Activated effector memory CD4-positive, alpha-beta T cell treated with Interleukin-2 at 50 U/mL for 16 hours (primary cell): Measurements from ENCODE around the gene SMPD2.
"Not testable (repeated sequence)": the region's sequence is repeated elsewhere in the genome, so short reads cannot be mapped to it uniquely, and the experiment has no call there.

Experiments
- DNase-seq: peaks from one replicate; pipeline ENCODE4 v3.0.0-alpha.2; 2020

SMPD2 gene

DNA sequence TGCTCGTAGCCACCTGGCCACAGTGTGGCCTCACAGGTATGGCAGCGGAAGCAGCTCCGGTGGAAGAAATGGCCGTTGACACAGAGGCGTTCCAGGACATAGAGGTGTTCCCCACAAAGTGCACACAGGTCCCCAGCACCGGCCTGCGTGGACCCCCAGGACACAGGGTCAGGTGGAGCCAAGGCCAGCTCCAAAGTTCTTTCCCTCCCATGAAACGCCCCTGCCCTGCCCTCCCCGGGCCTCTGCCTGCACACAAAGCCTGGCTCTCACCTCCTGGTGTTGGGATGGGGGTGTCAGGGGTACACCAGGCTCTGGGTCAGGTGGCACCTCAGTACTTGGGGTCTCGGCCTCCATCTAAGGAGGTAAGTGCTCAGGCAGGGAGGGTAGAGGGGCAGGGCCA lies 6.6 kb downstream of the SMPD2 start:
- DNase-seq, result no peak

DNA sequence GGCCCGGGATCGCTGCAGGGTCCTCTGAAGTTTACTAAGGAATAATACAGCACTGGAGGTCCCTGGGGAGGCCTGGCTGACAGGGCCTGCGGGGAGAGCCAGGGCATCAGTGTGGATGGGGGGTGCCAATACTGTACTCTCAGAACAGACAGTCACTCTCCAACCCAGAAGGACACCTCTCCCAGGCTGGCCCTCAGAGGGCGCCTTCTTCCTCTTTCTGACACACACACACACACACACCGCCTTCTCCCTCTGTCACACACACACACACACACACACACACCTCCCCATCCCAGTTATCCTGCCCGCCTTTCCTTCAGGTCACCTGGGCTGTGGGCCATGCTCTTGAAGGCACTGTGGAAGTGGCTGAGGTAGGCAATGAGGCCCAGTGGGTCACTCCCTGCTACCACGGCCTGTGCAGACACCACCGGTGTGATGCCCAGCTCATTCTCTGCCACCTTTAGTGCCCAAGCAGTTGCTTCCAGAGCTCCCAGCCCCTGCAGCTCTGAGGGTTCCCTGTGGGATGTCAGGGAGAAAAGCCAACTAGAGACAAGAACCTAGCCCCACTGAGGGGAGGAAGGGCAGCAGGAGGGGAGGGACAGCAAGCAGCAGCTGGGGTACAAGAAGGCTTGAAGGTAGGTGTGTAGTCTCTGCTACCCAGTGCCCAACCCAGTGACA lies 7.5 kb downstream of the SMPD2 start:
- no peak for DNase-seq

DNA sequence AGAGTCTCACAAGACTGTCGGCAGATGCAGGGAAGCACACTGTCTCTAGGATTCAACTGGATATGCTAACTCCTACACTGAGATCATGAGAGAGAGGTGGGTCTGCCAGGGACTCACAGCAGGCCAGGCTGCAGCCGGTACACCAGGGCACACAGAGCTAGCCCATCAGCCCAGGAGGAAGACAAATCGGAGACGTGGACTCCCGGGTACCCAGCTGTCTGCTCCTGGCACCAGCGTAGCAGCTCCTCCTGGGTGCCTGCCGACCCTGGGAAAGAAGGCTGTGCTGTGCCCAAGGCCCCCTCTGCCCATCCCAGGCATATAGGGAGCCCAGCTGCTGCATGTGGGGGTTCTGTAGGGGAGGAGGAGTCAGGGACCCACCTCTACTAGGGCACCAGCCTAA lies 8.1 kb downstream of the SMPD2 start:
- DNase-seq, result no peak

DNA sequence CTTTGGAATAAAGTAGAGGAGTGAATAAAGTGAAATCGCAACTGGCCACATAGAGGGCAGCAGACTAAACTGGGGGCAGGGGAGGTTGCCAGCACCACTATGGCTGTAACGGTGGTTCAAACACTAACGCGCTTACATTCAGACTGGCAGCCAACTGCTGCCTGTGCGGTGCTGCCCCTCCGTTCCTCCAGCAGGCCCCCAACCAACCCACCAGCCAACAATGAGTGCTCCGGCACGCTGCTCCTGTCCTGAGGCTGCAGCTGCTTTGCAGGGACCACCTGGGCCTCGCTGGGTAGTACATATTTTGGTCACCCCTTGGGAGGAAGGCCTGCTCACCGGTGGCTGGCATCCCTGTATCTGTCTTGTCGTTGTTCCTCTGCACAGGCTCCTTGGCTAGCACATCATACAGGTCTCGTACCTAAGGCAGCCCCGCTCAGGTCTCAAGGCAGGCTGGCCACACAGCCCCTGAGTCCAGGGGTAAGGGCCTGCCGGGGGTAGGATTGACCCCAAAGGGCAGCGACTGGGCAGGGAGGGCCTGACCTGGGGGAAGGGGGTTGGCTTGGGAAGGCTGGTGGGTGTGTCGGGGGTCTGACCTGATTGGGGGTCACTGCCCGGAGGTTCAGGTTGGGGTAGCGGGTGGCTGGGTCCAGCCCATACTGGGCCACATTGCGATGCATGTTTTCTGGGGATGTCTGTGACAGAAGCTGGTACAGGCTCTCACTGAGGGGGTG lies 8.7 kb downstream of the SMPD2 start:
- DNase-seq, result no peak

DNA sequence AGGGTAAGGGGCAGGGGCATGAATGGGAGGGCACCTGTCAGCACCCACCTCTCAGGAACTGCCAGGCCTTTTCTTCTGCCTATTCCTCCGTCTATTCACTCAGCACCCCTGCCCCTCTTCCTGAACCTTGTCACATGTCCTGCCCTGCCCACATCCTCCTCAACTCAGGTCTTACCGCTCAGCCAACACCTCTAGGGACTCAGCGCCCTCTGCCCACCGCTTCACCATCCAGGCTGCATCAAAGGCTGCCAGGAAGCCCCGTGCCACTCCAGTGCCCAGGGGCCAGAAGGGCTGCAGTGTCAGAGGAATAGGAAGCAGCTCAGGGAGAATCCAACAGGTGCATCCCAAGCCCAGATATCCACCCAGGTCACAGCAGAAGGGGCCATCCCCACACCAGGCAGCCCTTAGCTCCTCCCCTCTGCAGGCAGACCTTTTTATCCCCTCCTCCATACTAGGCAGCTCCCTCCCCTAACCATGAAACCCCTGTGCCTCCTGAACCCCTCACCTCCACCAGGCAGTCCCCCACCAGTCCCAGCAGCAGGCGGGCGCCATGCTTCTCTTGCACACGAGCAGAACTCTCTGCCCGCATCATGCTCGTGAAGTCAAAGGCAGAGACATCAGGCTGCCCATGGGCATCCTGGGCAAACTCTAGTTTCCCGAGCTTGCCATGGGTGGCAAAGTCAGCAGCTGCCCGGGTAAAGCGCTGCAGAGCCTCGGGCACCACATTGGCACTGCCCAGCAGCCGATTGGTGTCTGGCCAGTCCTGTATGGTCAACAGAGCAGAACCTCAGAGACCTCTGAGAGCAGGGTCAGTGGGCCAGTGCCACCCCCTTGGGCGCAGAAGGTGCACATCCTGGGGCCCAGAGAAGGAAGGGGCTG lies 9.5 kb downstream of the SMPD2 start:
- DNase-seq, result peak; percentile 29

DNA sequence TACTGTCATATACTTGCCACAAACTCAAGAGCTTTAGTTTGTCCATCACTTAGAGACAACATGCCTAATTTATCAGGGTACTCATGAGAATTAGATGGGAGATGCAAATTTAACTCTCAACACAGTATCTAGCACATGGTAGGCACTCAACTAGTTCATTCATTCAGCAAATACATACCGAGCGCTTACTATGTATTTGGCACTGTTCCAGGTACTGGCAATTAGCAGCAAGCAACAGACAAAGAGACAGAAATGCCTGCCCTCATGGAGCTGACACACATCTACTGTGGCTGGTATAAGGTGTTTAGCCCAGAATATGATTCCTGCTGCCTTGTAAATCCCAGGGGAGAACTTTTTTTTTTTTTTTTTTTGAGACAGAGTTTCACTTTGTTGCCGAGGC lies 10.3 kb downstream of the SMPD2 start:
- no peak for DNase-seq

DNA sequence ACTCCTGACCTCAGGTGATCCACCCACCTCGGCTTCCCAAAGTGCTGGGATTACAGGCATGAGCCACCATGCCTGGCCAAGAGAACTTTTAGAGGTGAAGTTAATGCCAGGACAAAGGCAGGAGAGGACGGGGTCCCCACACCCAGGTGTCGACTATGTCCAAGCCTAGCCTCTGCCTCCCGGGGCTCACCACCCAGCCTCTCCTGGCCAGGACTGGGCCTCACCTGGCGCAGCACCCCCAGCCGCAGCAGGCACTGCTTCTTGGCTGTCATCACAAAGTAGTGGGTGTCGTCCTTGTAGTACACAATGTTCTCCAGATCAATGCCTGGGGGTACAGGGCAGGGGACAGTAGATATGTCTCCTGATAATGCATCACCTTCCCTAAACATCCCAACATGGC lies 10.9 kb downstream of the SMPD2 start:
- no peak for DNase-seq

DNA sequence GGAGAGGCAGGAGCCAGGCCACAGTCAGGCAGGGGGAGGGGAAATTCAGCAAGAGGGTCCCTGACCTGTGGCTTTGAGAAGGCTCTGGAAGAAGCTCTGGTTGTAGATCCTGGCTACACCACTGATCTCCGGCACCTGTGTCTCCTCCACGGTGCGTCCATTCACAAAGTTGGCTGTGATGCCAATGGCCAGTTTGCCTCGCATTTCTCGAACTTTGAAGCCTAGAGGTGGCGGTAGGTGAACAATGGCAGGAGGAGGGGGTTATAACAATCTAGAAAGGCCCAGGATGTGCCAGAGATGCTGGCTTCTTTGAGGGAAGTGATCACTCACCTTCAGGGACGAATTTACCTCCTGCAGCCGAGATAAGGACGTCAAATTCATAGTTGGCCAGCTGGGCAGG lies 11.7 kb downstream of the SMPD2 start:
- DNase-seq, result no peak

DNA sequence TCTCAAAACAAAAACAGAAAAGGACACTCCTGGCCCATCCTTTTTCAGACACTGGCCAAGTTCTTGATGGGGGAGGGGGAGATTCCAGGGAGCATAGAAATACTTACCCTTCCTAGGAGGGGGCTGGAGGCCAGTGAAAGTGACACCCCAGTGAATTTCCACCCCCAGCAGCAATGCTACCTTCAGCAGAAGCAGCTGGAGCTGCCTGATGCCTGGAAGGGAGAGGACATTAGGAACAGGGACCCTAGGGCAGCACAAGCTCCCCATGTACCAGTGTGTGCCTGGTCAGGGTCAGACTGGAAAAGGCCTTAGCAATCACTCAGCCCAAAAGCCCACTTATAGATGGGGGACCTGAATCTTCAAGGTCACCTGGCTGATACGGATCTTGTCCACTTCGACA lies 12.6 kb downstream of the SMPD2 start:
- DNase-seq, result no peak

DNA sequence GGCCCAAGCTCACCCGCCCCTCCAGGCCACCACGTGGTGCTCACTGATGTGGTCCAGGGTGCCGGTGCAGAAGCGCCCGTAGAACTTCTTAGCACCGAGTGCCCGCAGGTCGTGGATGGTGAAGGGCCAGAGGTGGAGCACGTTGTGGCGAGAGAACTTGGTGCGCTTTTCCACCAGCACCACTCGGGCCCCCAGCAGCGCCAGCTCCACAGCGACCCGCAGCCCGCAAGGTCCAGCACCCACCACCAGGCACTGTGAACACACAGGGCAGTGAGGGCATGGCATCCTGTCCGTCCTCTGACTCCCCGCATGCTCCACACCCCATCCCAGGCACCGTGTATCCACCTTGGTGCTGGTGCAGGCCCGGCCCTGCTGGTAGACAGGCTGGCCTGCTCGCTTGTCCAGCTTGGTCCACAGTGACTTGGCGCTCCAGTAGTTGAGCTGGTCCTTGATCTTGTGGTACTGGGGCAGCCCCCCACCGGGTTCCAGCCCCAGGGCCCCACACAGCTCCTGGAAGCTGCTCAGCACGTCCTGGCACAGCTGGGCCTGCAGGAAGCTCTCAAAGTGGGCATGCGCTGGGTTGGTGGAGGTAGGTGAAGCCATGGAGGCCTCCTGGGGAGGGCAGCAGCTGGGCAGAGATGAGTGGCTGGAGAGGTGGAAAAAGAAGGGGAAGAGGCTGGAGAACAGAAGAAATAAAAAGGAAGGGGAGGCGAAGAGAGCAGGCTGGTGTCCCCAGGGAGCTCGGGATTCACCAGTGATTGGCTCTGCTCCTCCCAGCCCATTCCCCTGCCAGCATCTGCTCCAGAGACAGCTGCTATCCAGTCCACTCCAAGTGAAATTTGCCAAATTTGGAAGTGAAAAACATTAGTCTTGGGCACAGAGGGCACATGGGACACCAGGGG lies 13.3 kb downstream of the SMPD2 start:
- no peak for DNase-seq

DNA sequence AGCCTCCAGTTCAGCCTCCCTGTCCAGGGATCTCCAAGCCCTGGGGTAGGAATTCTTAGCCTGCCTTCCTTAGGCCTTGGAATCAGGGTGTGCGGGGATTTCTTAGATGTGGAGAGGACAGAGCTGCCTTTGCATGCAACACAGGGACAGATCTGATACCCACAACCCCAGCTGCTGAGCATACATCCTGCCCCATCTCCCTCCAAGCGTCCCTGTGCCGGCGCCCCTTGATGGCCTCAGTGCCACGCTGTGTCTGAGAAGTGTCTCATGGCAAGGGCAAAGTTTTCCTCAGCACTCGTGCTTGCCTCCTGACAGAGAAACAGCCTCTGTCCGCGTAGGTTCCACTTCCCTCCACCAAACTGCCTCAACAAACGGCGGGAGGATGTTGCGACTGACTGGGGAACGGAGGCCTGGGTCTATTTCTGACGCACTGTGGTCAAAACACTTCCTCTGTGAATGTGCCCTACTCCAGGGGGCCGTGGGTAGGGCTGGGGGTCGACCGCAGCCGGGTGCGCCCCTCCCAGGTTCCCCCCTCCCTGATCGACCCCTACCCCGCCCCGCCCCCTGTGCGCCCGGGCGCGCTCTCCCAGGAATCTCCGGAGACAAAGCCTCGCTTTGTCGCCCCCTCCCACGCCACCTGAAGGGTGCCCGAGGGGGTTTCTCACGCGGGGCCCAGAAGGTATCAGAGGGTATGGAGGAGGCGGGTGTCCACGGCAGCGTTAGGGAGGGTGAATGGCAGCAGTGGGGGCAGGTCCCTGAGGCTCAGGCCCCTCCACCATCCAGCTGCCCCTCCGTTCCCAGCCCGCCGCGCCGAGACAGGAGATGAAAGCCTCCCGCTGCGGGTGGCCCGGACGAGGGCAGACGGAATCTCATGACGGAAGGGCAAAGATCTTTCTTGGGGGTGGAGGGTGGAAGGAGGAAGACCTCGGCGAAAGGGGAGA lies 14.2 kb downstream of the SMPD2 start:
- peak; percentile 64 for DNase-seq

DNA sequence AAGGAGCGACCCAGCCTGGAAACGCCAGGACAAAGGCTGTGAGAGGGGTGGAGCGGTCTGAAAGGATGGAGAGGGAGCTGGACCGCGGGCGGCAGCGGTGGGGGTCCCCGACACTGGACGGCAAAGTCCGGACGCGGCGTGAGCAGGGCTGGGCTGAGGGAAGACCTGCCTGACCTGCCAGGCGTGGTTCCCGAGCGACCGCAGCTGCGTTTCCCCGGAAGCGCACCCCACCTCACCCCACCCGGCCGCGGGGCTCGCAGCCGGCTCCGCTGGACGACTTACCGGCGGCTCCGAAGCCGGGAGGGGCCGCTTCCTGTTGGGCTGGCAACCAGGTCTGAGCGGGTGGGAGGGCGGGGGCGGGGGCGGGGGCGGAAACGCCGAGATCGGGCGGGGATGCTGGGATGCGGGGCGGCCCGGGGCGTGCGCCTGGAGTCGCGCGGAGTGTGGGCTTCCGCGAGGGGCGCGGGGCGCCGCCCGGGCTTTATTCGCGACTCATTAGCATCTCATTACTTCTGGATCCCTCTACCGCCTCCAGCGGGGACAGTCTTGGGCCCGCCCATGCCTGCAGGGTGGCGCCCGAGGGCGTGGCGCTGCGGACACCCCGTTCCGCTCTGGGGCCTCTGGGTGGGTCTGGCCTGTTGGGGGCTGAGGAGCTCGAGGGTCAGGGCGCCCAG lies 15.1 kb downstream of the SMPD2 start, which contains the start of gene MICAL1:
Gene MICAL1, minus strand, starts transcription at position 336 of the 674 bp plus-strand sequence. CDS start 1,576 bp downstream, outside the sequence.
- DNase-seq, result peak; percentile 73

DNA sequence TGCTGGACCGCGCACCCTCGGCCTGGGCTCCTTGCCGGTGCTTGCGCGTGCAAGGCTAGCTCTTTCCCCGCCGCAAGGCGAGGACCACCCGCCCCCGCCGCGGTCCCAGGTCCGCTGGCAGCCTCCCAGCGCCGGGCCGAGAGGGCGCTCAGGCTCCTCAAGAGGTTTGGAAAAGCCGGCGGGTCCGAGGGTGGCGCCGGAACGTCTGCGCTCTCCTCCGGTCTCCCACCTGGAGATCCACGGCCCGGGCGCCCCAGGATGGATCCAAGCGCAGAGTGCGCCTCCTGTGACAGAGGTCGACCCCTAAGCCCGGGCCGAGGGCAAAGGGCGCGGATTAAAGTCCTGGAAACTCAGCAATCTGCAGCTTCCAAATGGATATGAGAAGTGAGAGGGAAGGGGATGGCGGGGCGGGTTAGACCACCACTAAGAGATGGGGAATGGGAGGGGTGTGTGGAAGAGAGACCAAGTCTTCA lies 15.6 kb downstream of the SMPD2 start:
- no peak for DNase-seq

DNA sequence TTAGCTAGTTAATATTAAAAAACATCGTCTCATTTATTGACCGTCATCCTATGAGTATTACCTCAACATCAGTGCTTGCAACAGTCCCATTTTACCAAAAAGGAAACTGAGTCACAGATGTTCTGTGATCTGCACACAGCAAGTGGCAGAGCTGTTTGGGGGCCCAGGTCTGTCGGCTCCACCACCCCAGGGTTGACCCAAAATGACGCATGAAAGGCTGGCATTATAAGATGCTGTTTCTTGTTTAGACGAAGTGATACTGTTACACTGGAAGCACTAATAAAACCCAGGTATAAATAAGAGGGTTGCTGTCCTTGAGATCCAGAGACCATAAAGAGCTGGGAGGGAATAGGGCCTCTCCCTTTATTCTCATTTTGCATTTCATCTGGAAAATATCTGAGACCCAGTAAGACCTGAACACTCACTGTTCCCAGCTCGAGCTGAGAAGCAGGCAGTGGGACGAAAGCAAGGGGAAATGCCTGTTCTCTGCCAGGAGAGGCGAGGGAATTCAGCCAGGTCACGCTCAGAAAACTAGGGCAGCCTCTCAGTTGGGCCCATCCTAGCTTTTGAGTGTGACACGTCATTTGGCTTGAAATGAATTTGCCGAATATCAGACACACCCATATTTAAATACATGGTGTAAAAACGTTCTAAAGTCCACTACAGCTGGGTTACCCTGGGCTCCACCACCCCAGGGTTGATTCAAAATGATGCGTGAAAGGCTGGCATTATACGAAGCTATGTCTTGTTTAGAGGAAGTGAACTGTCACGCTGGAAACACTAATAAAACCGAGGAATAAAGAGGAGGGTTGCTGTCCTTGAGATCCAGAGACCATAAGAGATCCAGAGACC lies 16.4 kb downstream of the SMPD2 start:
- no peak for DNase-seq

DNA sequence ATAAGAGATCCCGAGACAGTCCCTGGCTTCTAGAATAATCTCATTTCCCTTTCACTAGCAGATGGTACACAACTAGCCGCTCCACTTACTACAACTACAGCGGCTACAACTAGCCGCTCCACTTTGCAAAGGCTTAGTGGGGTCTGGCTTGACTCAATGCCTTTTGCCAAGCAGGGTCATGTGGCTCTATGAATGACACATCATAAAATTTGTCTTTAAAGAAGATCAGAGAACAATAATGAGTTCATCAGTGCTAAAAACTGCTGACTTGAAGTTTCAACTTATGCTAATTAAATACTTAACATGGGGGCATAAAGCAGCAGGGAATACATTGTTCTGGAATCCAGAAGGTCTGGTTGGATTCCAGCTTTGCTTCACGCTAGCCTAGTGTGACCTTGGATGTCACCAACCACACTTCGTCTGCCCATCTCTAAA lies 17.1 kb downstream of the SMPD2 start:
- DNase-seq, result no peak

DNA sequence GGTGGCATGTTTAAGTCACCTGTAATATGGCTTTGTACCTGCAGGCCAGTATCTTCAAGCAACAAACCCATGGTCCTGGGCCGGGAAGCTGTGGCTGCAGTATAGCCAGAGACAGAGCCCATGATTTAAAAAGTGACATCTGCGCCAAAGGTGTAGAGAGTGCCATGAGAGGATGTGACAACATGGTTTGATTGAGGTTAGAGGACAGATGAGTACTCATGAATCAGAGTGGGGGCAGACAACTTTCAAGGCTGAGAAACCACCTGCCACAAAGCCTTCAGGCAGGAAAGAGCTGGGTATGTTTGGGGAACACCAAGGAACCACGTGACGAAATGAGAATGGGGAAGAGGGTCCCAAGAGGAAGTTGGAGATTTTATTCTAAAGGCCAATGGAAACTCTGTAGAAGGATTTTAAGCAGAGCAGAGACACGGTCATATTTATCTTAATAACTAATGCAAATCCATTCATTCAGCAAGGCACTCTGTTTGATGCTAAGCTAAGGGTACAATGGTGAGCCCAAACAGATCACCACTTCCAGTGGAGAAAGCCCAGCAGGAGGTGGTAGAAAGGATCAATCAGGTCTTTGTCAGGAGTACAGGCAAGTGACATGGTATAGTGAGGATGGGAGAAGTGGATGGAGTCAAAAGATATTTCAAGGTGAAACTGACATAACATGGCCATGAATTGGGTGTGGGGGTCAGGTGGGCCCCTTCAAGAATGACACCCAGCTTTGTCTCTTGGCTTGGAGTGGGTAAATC lies 18.4 kb downstream of the SMPD2 start:
- DNase-seq, result peak; percentile 26

DNA sequence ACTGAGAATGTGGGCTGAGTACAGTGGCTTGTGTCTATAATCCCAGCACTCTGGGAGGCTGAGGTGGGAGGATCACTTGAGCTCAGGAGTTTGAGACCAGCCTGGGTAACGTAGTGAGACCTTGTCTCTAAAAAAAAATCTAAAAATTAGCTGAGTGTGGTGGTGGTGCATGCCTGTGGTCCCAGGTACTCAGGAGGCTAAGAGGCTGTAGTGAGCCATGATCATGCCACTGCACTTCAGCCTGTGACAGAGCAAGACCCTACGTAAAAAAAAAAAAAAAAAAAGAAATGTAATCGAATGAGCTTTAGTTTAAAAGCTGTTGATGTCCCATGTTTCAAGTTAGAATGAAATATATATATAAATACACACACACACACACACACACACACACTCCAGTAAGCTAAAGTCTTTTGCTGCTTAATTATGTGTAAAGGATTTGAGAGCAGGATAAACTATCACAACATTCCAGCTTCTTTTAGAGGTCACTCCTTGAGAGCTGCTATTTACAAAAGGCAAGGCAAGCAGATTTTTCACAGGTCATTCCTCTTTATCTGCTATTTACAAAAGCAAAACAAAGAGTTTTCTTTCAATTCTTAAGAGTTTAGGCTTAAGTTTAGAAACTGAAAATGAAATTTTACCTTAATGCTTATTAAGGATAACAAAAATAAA lies 19.8 kb downstream of the SMPD2 start:
- no peak for DNase-seq

DNA sequence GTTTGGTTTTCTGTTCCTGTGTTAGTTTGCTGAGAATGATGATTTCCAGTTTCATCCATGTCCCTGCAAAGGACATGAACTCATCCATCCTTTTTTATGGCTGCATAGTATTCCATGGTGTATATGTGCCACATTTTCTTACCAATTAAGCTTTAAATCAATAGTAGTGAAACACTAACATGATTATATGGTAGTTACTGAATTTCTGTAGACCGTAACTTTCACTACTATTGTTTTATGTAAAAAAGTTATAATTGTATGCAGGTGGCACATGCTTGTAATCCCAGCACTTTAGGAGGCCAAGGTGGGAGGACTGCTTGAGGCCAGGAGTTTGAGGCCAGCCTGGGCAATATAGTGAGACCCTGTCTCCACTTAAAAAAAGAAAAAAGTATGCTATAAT lies 20.7 kb downstream of the SMPD2 start:
- not testable (repeated sequence) for DNase-seq
